Vagina (tissue), 2 donors: ENCODE data around the gene ROR2. TPM values are rescaled to one million over a fixed set of nuclear protein-coding genes. Genes with fewer than 3 reads are reported as not detected.
A peak's percentile ranks its signal among the peaks of the same experiment; 100 is the strongest.

Source experiments
- DNase-seq, 2 donors: peaks; one replicate each; pipeline ENCODE4 v3.0.0-alpha.2; 2017; ENCODE audit errors: extremely low spot score in 2 of 2
- H3K27ac ChIP-seq: fragments of 200-600 bp; sonication (generic); one replicate; pipeline ENCODE4 v1.5.1; 2019
- H3K27me3 ChIP-seq: fragments of 200-600 bp; sonication (generic); one replicate; pipeline ENCODE4 v1.5.1; 2019
- H3K36me3 ChIP-seq, 2 donors: fragments of 200-600 bp; sonication (generic); one replicate each; pipeline ENCODE4 v1.5.1; 2017 to 2019
- H3K4me1 ChIP-seq: fragments of 200-600 bp; sonication (generic); one replicate; pipeline ENCODE4 v1.5.1; 2019
- H3K4me3 ChIP-seq, 2 donors: fragments of 200-600 bp; sonication (generic); 1 replicate in 1 of 2; 2 replicates in 1 of 2; pipeline ENCODE4 v1.5.1; 2016 to 2019
- H3K9me3 ChIP-seq: fragments of 200-600 bp; sonication (generic); one replicate; pipeline ENCODE4 v1.5.1; 2019
- CTCF ChIP-seq, 3 experiments: fragments of 450-650 bp in 2 of 3; fragments of 200-600 bp in 1 of 3; sonication (generic) in 1 of 3; IDR thresholded peaks; one replicate each; pipeline ENCODE4 v1.5.1; 2017 to 2019; ENCODE audit warnings: antibody characterized with exemption in 3 of 3, mild to moderate bottlenecking in 2 of 3, moderate library complexity in 2 of 3
- POLR2A ChIP-seq, 2 donors: fragments of 450-650 bp; IDR thresholded peaks; one replicate each; pipeline ENCODE4 v1.6.1; 2017; ENCODE audit warnings: antibody characterized with exemption in 2 of 2, mild to moderate bottlenecking in 2 of 2, moderate library complexity in 2 of 2
- POLR2AphosphoS5 ChIP-seq, 2 donors: sonication (generic); formaldehyde crosslinking; IDR thresholded peaks; one replicate each; pipeline ENCODE4 v1.9.0; 2017; ENCODE audit warnings: antibody characterized with exemption in 2 of 2, mild to moderate bottlenecking in 2 of 2, low read depth in 1 of 2; ENCODE audit not compliant: insufficient read depth in 1 of 2
- intact Hi-C: fragments of 100-400 bp; cut with DNase I; formaldehyde crosslinking; loops from one replicate; pipeline ENCODE4 v1.15.1; 2023
- total RNA-seq: library from RNA; depleted of rRNA; stranded (reverse); fragments of >200 nt; gene quantifications from one replicate; pipeline ENCODE4 v1.2.3, GENCODE V29; 2016

ROR2 gene
- total RNA-seq, 1 donor from 2014 or later: 22.3 TPM

DNA sequence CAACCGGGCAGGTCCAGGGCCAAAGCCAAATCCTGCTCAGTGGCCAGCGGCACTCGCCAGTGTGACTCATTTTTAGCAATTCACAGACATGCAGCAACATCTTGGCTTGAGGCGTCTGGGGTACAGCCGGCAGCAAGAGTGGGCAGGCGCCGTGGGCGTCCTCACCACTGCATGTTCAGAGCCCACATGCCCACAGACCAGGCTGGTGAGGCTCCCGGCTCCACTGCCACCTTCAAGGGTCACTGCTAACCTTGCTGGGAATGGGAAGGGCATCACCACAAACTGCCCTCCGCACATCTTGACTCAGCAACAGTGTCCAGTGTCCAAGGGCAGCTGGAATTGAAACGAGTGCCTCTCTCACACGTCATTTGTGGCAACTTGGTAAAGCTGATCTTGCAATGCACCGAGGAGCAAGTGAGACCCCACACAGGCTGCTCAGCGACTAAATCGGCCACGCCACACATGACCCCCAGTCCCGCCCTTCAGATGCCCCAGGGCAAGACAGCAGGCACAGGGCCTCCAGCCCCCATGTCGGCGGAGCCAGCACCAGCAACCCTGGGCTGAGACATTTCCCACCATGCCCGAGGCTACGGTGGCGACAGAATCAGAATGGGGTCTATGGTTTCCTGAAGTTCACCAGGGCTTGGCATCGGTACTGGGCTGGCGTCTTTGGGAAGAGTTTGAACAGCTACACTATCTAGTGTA lies 140.3 kb downstream of the ROR2 start:
- H3K27me3 ChIP-seq: no peaks in the 10 kb centered on the region
- DNase-seq: peak in 1 of 2 donors; percentile 77
- no peak overlapping the region for H3K27ac ChIP-seq
- peak in 1 of 2 donors; percentile 18 for TF ChIP-seq POLR2AphosphoS5 (IDR thresholded peaks at IDR 0.05; ENCODE audit: insufficient read depth in 1 of 2, low read depth in 1 of 2)
- no peak for TF ChIP-seq POLR2A (IDR thresholded peaks at IDR 0.05)
- H3K9me3 ChIP-seq: no peaks in the 10 kb centered on the region
- intact Hi-C loops: no loop called here
- H3K4me1 ChIP-seq: peaks cover 20% of the 10 kb centered on the region
- no peak overlapping the region for H3K4me3 ChIP-seq
- H3K36me3 ChIP-seq: no peaks in the 10 kb centered on the region

DNA sequence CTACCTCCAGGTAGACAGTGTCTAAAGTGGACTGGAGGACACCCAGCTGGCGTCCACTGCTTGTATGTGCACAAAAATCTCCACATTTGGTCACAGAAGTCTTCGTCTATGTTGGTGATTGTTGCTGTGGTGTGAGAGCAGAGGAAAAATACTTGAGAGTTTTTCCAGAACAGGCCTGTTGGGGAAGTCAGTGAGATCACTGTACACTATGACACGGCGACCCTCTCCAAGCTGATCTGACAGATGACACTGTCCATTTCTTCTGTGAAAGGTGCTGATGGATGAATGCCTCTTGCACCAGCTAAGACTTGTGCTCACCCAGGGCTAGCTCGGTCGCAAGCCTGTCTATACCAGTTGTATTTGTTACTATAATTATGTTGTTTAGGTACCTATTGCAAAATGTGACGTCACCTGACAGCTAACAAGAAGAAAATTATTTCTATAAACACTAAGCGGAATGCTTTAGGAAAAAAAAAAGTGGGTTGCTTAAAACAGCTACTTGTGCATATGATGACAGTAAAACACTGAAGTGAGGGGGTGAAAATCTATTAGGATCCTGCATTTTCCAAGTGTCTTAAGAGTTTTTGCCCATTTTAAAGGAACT lies 142.3 kb downstream of the ROR2 start:
- H3K36me3 ChIP-seq: no peaks in the 10 kb centered on the region
- no peaks in the 10 kb centered on the region for H3K27me3 ChIP-seq
- no peak for TF ChIP-seq POLR2A (IDR thresholded peaks at IDR 0.05)
- no peak for TF ChIP-seq CTCF (IDR thresholded peaks at IDR 0.05)
- TF ChIP-seq POLR2AphosphoS5 (IDR thresholded peaks at IDR 0.05; ENCODE audit: insufficient read depth in 1 of 2, low read depth in 1 of 2): no peak
- H3K4me1 ChIP-seq: peaks cover 28% of the 10 kb centered on the region
- peak in 1 of 2 donors; percentile 16 for DNase-seq
- H3K27ac ChIP-seq: no peak overlapping the region
- no peak overlapping the region for H3K4me3 ChIP-seq
- intact Hi-C loops: no loop called here
- H3K9me3 ChIP-seq: no peaks in the 10 kb centered on the region

DNA sequence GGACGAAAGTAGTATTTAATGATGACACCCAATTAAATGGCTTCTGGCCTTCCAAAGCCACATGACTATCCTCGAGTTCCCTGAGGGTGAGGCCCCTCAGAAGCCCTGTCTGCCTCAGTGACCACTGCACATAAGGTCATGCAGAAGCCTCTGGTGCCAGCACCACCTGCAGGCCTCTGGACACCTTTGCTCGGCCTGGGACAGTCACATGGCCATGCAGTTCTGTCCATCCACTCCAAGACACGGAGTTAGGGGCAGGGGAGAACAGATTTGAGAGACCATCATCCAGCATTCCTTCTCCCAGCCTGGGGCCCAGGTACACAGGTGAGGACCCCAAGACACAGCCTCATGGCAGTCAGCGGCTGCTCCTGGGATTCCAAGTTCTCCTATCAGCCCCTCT lies 145.0 kb downstream of the ROR2 start:
- intact Hi-C loops: no loop called here
- no peaks in the 10 kb centered on the region for H3K36me3 ChIP-seq
- H3K4me3 ChIP-seq: no peak overlapping the region
- H3K9me3 ChIP-seq: no peaks in the 10 kb centered on the region
- H3K27me3 ChIP-seq: no peaks in the 10 kb centered on the region
- H3K4me1 ChIP-seq: peaks cover 32% of the 10 kb centered on the region
- peak in 1 of 2 donors; percentile 84 for DNase-seq
- H3K27ac ChIP-seq: no peak overlapping the region
- TF ChIP-seq POLR2A (IDR thresholded peaks at IDR 0.05) (no peak), POLR2AphosphoS5 (IDR thresholded peaks at IDR 0.05; ENCODE audit: insufficient read depth in 1 of 2, low read depth in 1 of 2) (no peak), CTCF (IDR thresholded peaks at IDR 0.05) (no peak)

GRCh38 chr9:91803970-91804752 lies 145.9 kb downstream of the ROR2 start:
- DNase-seq: peak in 1 of 2 donors; percentile 37
- H3K4me3 ChIP-seq: no peak overlapping the region

More at GRCh38 chr9:91803970-91804752, 145.9 kb downstream of the ROR2 start:
- TF ChIP-seq POLR2AphosphoS5 (IDR thresholded peaks at IDR 0.05; ENCODE audit: insufficient read depth in 1 of 2, low read depth in 1 of 2) (no peak), POLR2A (IDR thresholded peaks at IDR 0.05) (no peak), CTCF (IDR thresholded peaks at IDR 0.05) (no peak)
- intact Hi-C loops: no loop called here
- peaks cover 33% of the 10 kb centered on the region for H3K4me1 ChIP-seq
- no peaks in the 10 kb centered on the region for H3K9me3 ChIP-seq
- H3K27ac ChIP-seq: no peak overlapping the region
- no peaks in the 10 kb centered on the region for H3K27me3 ChIP-seq
- H3K36me3 ChIP-seq: no peaks in the 10 kb centered on the region
